ENCODE data around the gene ZNF438.

The ZNF438 gene

DNA sequence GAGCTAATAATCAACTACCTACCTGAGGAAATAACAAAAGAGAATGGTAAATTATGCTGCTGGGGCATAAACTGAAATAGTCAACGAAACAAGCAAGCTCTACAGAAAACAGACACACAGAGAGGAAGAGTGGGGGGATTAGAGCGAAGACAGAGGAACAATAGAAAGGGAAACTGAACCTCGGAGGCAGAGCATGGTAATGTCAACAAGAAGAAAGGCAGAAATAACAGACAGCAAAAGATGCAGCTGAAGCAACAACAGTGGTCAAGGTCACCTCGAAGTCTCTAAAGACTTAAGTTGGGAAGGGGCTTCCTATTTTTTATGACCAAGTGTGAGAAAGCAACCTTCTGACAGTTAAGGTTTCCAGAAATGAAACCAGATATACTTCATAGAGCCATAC, 177.0 kb downstream of the ZNF438 start:
- DNase-seq (ENCODE audit: low read depth), result no peak
- H3K4me3 ChIP-seq (ENCODE audit: low read length), result no peak overlapping the region
- TF ChIP-seq, protein P1, sequence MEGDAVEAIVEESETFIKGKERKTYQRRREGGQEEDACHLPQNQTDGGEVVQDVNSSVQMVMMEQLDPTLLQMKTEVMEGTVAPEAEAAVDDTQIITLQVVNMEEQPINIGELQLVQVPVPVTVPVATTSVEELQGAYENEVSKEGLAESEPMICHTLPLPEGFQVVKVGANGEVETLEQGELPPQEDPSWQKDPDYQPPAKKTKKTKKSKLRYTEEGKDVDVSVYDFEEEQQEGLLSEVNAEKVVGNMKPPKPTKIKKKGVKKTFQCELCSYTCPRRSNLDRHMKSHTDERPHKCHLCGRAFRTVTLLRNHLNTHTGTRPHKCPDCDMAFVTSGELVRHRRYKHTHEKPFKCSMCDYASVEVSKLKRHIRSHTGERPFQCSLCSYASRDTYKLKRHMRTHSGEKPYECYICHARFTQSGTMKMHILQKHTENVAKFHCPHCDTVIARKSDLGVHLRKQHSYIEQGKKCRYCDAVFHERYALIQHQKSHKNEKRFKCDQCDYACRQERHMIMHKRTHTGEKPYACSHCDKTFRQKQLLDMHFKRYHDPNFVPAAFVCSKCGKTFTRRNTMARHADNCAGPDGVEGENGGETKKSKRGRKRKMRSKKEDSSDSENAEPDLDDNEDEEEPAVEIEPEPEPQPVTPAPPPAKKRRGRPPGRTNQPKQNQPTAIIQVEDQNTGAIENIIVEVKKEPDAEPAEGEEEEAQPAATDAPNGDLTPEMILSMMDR (IDR thresholded peaks at IDR 0.05; ENCODE audit: insufficient read depth, low read depth, low read length, missing control alignments), result no peak

DNA sequence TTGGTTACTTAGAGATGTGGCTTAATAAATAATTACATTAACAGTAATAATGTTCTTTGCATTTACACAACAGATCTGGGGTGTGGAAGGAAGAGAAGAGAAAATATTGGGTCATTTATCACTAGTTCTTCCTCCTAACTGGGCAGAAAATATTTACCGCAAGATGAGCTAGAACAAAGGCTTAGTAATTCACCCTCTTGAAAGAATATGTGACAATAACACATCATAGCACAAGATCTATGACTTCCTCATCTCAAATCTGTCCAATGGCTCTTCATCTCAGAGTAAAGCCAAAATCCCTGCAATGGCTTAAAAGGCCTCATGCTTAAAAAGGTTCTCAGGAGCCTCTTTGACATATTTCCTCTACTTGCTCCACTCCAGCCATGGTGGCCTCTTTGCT, 178.6 kb downstream of the ZNF438 start:
- TF ChIP-seq, protein P1 (IDR thresholded peaks at IDR 0.05; ENCODE audit: insufficient read depth, low read depth, low read length, missing control alignments), result no peak
- no peak overlapping the region for H3K4me3 ChIP-seq (ENCODE audit: low read length)
- no peak for DNase-seq (ENCODE audit: low read depth)

DNA sequence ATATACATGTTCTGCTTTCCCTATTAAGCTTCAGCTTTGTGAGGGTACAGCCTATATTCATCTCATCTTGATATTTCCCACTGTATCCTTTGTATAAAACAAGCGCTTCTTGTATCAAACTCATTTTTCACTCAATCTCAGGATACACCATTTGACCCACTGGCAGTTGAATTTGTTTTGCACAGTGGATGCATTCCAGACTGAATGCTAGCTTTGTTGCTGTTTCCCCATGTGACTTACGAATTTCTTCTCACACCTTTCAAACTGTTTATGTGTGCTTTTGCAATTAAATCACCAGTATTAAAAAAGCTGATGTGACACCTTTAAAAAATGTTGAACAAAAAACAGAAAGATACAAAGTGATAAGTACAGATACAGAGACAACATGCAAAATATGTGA, 180.9 kb downstream of the ZNF438 start:
- no peak for DNase-seq (ENCODE audit: low read depth)
- no peak overlapping the region for H3K4me3 ChIP-seq (ENCODE audit: low read length)
- TF ChIP-seq, protein P1 (IDR thresholded peaks at IDR 0.05; ENCODE audit: insufficient read depth, low read depth, low read length, missing control alignments), result no peak

DNA sequence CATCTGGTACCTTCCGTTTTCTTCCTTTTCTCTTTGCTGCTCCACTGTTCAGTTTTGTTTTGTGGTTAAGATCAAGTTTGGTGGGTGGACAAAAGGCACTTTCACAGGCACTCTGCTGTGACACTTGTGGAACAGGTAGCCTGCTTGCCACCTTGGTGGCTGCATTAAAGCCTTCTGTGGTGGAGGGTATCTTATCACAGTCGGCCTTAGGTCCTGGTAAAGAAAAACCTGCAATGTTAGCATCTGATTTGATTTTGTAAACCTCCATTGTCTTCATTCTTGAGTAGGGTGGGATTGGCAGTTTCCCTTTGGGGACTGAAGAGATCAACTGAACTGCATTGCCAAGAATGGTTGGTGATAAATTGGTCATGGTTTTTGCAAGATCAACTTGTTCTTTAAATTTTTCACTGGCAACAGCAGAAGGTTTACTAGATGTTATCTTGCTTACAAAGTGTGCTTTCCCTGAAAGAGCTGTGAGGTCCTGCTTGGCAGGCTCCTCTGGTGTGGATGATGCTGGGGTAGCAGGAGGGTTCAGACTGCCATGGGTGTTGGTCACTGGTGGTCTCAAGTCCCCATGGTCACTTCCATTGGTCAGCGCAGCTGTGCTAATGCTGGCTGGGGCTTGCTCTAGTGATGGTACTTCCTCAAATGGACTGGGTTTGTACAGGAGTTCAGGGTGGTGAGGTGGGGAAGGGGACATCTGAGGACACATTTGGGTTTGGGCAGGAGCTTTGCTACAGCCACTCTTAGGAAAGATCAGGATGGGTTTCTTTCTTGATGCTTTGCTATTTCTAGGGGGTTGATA, 182.2 kb downstream of the ZNF438 start:
- TF ChIP-seq, protein P1 (IDR thresholded peaks at IDR 0.05; ENCODE audit: insufficient read depth, low read depth, low read length, missing control alignments), result no peak
- no peak for DNase-seq (ENCODE audit: low read depth)
- no peak overlapping the region for H3K4me3 ChIP-seq (ENCODE audit: low read length)

DNA sequence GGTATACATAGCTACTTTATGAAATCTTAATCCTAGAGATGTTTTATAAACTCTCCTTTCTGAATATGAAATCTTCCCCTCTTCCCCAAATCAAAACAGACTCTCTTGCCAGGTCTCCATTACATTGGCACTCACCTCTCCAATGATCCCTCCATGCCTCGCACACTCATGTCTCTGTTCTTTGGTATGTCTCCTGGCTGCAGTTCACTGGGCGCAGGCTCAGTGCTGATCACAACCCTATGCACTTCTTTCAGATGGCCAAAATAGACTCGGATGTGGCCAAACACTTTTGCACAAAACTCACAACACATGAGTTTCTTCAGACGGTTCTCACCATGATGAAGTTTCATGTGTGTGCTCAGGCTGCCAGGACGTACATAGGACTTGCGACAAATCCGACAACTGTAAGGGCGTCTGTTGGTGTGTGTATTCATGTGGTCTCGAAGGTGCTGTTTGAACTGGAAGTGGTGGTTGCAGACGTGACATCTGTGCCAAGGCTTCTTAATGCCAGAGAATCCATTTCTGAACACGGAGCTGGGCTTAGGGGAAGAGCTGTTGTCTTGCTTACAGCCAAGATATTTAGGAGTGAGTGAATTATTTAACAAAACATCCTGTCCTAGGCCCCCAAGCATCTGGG, 183.2 kb downstream of the ZNF438 start:
- TF ChIP-seq, protein P1 (IDR thresholded peaks at IDR 0.05; ENCODE audit: insufficient read depth, low read depth, low read length, missing control alignments), result no peak
- H3K4me3 ChIP-seq (ENCODE audit: low read length), result no peak overlapping the region
- no peak for DNase-seq (ENCODE audit: low read depth)

DNA sequence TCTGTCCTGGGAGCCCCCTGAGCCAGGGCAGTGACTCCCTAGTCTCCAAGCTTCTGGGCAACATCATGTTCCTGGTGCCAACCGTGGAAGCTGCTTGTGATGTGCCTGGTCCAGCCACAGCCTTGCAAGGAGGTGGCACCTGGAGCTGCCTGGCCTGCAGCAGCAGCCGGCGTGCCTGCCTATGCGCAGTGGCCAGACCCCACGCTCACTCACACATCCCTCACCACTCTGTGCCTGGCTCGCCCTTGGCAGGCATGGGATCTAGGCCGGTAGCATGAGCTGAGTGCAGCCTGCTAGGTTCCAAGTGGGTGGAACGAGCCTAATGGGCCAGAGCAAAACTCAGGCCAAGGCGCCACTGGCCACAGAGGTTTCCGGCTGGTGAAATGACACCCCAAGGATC, 184.0 kb downstream of the ZNF438 start:
- TF ChIP-seq, protein P1 (IDR thresholded peaks at IDR 0.05; ENCODE audit: insufficient read depth, low read depth, low read length, missing control alignments), result no peak
- H3K4me3 ChIP-seq (ENCODE audit: low read length), result no peak overlapping the region
- no peak for DNase-seq (ENCODE audit: low read depth)

All from epithelial cell of esophagus (primary cell).